GM08714 (cell line): Measurements from ENCODE around the gene SLC13A2.

Source experiments
- H3K4me3 ChIP-seq: fragments of 200-500 bp; sonication (Bioruptor generic); 2 replicates; pipeline ENCODE4 v1.5.1; 2014; ENCODE audit warnings: mild to moderate bottlenecking, low read length, inconsistent platforms
- ZNF274 ChIP-seq: IDR thresholded peaks from 2 replicates; pipeline ENCODE4 v1.6.1; 2012; ENCODE audit warnings: mild to moderate bottlenecking, low read depth, low read length

Gene SLC13A2

DNA sequence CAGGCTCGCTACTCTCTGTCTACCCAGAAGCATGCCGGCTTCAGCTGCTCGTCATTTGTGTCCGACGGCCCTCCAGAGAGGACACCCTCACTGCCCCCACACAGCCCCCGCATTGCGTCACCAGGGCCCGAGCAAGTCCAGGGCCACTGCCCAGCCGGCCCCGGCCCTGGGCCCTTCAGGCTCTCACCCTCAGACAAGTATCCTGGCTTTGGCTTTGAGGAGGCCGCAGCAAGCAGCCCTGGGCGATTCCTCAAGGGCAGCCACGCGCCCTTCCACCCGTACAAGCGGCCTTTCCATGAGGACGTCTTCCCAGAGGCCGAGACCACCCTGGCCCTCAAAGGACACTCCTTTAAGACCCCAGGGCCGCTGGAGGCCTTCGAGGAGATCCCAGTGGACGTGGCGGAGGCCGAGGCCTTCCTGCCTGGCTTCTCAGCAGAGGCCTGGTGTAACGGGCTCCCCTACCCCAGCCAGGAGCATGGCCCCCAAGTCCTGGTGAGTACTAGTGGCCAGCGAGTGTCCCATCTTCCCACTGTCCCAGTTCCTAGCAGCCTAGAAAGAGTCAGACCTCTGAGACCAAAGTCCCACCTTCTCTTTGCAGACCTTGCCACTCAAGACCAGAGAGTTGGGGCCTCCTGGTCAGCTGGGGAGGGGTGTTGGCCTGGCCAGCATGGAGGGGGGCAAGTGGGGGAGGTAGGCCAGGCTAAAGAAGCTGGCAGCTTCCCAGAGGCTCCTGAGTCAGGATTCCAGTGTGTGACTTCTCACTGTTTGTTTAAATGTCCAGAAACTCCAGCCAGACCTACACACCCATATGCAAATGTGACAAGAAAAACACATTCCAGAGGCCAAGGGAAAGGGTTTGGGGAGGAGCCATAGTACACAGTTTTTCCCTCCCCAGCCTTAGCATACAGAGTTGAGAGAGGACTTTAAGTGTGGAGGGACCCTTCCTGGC, 51.3 kb downstream of the SLC13A2 start:
- no peak for TF ChIP-seq ZNF274
- H3K4me3 ChIP-seq: no peak overlapping the region

DNA sequence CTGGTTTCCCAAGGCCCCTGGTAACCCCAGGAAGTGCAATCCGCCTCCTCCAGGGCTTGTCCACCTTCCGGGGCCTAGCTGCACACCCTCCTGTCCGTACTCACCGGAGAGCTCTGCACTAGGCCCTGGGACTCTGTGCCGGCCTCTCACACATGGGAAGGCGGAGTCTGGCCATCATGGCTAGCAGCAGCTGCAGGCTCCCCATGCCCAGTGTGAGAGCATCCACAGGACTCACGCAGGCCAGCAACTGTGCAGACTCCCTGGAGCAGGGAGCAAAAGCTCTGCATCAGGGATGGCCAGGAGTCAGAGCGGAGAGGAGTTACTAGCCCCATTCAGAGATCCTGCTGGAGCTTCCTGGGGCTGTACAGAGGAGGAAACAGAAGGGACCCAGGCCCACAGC, 52.9 kb downstream of the SLC13A2 start:
- H3K4me3 ChIP-seq: no peak overlapping the region
- no peak for TF ChIP-seq ZNF274

DNA sequence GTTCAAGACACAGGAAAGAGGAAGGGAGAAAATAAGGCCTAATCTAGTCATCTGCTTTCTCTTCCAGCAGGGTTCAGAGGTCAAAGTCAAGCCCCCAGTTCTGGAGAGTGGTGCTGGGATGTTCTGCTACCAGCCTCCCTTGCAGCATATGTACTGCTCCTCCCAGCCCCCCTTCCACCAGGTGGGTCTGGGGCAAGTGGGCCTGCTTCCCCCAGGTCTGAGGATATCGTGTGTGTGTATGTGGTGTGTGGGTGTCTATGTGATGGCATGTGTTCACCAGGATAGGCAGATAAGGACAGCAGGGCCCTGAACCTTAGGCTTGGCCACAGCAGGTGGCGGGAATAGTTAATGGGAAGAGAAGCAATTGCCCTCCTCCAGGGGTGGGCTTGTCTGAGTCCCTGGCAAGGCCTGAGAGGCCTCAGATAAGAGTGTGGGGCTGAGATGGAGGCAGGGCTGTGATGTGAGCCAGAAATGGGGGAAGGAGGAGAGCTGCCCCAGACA, 53.8 kb downstream of the SLC13A2 start:
- no peak for TF ChIP-seq ZNF274
- no peak overlapping the region for H3K4me3 ChIP-seq

DNA sequence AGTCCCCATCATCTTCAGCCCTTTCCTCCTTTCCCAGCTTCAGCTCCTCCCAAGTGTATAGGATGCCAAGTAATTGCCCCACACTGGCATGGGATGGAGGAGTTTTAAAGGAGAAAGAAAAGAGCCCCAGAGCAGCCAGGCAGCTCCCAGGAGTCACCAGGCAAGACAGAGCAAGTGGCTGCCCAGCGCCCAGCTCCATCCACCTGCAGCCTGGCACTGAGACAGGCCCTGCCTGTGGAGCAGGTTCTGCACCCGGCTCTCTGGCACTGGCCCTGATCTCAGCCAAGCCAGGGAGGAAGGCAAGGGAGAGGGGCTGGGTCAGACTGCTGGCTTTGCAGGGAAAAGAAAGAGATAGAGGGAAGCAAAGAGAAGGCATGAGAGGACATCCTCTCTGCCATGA, 54.4 kb downstream of the SLC13A2 start:
- H3K4me3 ChIP-seq: no peak overlapping the region
- TF ChIP-seq ZNF274: no peak

DNA sequence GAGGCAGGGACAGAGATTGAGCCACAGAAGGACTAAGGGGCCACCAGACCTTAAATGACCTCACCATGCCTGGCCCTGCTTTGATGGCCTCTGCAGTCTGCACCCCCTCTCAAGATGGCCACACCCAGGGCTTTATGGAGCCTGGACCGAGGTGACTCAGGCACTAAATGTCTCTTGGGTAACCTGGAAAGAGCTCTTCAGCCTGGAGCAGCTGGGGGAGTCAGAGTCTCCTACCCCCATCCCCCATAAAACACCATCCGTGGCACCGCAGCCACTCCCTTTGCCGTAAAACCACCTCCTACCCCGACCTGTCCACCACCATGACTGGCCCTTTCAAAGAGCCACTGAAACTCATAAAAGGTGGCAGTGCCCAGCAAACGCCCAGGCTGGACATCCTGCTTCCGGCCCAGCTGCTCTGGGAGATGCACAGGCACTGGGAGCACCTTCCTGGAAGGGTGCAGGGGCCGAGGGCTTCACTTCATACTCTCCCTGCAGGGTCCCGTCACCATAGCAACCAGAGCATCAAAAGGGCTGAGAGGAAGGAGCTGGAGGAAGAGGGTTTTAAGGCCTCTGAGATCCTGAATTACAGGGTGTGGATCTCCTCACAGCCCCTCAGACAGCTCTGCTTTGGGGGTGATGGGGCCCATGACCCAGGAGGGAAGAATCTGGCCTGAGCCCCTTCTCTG, 55.0 kb downstream of the SLC13A2 start:
- H3K4me3 ChIP-seq: no peak overlapping the region

DNA sequence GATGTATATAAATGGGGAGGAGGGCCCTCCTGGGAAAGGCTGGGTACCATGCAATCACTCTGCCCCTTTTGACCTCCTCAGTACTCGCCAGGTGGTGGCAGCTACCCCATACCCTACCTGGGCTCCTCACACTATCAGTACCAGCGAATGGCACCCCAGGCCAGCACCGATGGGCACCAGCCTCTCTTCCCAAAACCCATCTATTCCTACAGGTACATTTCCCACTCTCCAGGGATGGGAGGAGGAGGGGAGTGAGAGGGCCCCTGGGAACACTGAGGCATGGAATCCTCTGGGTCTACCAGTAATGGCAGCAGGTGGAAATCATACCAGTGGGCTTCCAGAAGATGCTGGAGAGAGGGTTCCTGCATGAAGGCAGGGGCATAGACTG, 55.6 kb downstream of the SLC13A2 start:
- no peak for TF ChIP-seq ZNF274
- H3K4me3 ChIP-seq: no peak overlapping the region

More for the DNA sequence above, 55.0 kb downstream of the SLC13A2 start:
- TF ChIP-seq ZNF274: no peak

DNA sequence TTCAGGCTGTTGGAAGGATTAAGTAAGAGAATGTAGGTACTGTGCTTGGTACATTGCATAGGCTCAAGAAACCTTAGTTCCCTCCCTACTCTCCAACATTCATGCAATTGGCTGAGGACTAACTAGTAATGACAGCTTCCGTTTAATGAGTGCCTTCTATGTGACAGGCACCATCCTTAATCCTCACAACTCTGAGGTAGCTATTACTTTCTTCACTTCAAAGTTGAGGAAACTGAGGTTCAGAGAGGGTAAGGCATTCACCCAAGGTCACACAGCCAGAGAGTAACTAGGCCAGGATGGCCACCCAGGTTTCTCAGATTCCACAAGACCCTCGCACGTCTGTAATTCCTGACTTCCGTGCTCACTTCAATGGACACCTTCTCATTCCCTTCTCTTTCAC, 56.8 kb downstream of the SLC13A2 start:
- no peak overlapping the region for H3K4me3 ChIP-seq
- no peak for TF ChIP-seq ZNF274

DNA sequence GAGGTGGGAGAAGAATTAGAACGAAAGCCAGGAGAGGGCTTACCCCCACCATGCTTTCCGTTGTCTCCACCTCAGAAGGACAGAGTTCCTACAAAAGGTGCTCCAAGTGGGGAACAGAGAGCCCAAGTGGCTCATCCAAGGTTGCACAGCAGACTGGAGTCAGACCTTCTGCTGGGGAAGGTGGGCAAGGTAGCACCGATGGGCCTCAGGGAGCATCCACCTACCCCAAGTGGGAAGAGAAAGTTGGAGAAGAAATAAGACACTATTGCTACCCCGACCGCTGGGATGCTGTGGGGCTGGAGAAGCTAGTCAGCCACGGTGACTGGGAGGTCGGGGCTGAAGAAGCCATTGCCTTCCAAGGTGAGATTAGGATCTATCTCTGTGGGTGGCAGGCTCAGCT, 57.5 kb downstream of the SLC13A2 start:
- no peak overlapping the region for H3K4me3 ChIP-seq
- no peak for TF ChIP-seq ZNF274

DNA sequence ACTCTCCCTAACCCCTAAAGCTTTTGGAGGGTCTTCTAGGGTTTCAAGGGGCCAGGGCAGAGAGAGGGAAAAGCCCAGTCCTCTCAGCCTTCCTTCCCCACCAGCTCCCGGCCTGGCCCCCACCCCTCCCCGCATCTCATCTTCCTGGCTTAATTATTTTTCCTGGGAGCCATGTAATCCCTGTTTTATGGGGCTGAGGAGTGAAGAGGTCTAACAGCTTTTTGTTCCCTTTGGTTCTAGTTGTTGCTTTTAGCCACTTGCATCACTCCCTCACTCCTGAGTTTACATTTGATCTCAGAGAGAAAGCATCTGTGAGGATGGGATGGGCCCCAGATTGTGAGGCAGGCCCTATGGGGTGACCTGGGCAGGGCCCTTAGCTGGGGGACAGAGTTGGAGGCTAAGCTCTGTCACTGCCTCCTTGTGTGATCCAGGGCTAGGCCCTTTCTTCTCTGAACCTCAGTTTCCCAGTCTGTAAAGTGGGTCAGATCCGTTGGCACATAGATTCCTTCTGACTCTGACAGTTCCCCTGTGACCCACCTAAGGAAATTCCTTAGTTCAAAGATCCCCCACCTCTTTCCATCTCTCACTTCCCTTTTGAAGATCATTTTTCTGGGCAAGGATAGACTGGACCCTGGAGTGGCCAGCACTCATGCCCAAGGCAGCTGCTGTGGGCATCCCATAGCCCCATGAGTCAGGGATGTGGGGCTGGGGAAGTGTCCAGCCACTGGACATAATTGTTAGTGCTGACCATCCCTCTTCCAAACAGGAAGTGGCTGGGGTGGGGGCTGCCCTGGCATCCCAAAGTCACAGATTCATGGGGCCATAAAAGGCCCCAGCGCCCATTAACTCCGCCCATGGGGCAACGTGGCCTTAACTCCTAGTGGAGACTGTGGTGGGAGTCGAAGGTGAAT, 58.9 kb downstream of the SLC13A2 start:
- no peak overlapping the region for H3K4me3 ChIP-seq
- TF ChIP-seq ZNF274: no peak

DNA sequence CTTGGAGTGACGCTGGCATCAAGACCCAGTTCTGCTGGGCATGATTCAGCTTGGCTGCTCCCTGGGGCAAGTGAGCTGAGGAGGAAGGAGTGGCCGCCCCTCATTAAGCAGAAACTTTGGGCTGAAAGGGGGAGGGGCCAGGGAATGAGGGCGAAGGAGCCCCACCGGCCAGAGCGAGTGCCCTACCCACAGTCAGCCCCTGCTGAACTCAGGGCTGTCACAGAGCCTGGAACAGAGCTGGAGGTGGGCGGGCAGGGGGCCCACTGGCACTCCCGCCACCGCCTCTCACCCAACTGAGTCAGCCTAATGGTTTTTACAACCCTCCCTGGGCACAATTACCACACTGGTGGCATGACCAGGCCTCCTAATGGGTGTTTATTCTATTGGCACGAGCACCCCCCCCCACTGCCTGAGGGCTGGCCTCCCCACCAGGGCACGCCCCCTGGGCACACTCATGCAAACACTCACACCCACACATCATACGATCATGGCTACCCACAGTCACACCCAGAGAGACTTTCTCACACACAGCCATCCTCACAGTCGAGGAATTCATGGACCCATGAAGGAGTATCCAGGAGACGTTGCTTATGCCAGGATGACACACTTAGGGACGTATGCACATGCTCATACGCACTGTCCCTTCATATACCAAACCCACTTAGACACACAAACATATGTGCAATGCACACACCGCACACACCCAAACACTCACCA, 59.8 kb downstream of the SLC13A2 start:
- H3K4me3 ChIP-seq: no peak overlapping the region
- TF ChIP-seq ZNF274: no peak

DNA sequence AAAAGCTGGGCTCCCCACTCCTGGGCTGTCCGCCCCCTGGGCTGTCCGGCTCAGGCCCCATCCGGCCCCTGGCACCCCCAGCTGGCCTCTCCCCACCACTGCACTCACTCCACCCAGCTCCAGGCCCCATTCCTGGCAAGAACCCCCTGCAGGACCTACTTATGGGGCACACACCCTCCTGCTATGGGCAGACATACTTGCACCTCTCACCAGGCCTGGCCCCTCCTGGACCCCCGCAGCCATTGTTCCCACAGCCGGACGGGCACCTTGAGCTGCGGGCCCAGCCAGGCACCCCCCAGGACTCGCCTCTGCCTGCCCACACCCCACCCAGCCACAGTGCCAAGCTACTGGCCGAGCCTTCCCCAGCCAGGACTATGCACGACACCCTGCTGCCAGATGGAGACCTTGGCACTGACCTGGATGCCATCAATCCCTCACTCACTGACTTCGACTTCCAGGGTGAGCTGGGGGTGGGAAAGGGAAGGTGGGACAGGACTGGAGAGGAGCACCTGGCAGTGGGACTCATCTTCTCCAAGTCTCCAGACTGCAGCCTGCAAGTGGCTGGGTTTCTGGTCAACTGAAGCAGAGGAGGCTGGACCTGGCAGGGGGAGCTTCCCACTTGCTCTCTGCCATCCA, 61.4 kb downstream of the SLC13A2 start:
- TF ChIP-seq ZNF274: no peak
- H3K4me3 ChIP-seq: no peak overlapping the region

DNA sequence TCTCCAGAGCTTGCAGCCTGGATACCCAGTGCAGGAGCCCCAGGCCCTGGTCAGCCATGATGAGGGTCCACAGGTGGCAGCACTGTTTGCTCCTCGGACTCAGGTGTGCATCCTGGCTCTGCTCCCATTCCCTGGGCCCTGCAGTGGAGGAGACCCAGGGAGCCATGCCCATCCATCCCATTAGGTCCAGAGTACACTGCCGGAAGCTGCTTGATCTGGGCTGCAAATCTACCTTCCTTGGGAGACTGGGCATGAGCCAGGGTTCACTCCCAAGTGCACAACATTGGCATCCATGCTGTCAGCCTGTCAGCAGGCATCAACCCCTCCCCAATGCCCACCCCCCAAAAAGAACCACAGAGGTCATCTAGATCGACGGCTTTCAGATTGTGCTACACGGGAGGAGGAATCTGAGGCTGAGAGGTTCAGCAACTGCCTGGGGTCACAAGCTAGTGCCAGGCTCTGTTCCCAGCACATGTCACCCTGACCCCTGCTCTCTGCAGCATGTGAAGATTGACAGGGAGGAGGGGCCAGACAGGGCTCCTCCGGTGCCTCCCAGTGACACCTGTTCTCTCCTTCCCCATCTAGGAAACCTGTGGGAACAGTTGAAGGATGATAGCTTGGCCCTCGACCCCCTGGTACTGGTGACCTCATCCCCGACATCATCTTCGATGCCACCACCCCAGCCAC, 63.2 kb downstream of the SLC13A2 start:
- no peak for TF ChIP-seq ZNF274

More for the DNA sequence above, 63.2 kb downstream of the SLC13A2 start:
- H3K4me3 ChIP-seq: no peak overlapping the region
